Keratinocyte (primary cell): ENCODE data around the gene ITSN1. TPM values are rescaled to one million over a fixed set of nuclear protein-coding genes. Genes with fewer than 3 reads are reported as not detected.
"Not testable (repeated sequence)": the region's sequence is repeated elsewhere in the genome, so short reads cannot be mapped to it uniquely, and the experiment has no call there.

Experiments used
- DNase-seq: peaks from one replicate; pipeline ENCODE4 v3.0.0-alpha.2; 2011; ENCODE audit warnings: low read depth, missing footprints, low spot score
- FAIRE-seq: peaks from 2 replicates; lab custom pipeline; 2011; peaks lifted over from hg19 to GRCh38; lab: Jason Lieb, UNC
- H2AFZ ChIP-seq: 2 replicates; pipeline ENCODE4 v1.6.0; 2012; ENCODE audit warnings: low read length, control low read depth, inconsistent platforms; ENCODE audit not compliant: control insufficient read depth
- H3K27ac ChIP-seq: 2 replicates; pipeline ENCODE4 v1.5.1; 2011; ENCODE audit warnings: low read length; ENCODE audit not compliant: control insufficient read depth, insufficient read depth
- H3K27me3 ChIP-seq: 3 replicates; pipeline ENCODE4 v1.6.0; 2011; ENCODE audit warnings: low read length; ENCODE audit not compliant: control insufficient read depth, insufficient read depth; ENCODE audit errors: extremely low read depth
- H3K36me3 ChIP-seq, 2 experiments: 2 replicates in 1 of 2; 3 replicates in 1 of 2; pipeline ENCODE4 v1.5.1; 2011; ENCODE audit warnings: low read length in 2 of 2, mild to moderate bottlenecking in 1 of 2; ENCODE audit not compliant: control insufficient read depth in 2 of 2, insufficient read depth in 2 of 2; ENCODE audit errors: extremely low read depth in 1 of 2
- H3K4me1 ChIP-seq: 3 replicates; pipeline ENCODE4 v1.5.1; 2011; ENCODE audit warnings: low read length; ENCODE audit not compliant: control insufficient read depth, insufficient read depth; ENCODE audit errors: extremely low read depth
- H3K4me2 ChIP-seq: 3 replicates; pipeline ENCODE4 v1.6.0; 2011; ENCODE audit warnings: low read depth, low read length; ENCODE audit not compliant: control insufficient read depth, insufficient read depth; ENCODE audit errors: extremely low read depth
- H3K4me3 ChIP-seq, 3 experiments: fragments of 200-600 bp in 1 of 3; sonication (generic) in 1 of 3; 2 replicates in 2 of 3; 3 replicates in 1 of 3; pipeline ENCODE4 v1.5.1; 2011 to 2016; ENCODE audit warnings: low read length in 3 of 3, mild to moderate bottlenecking in 3 of 3, control low read depth in 2 of 3, inconsistent platforms in 1 of 3, low read depth in 1 of 3, mixed read lengths in 1 of 3, mixed run types in 1 of 3, moderate library complexity in 1 of 3; ENCODE audit not compliant: control insufficient read depth in 2 of 3, insufficient read depth in 2 of 3; ENCODE audit errors: extremely low read depth in 1 of 3
- H3K79me2 ChIP-seq: 2 replicates; pipeline ENCODE4 v1.6.0; 2012; ENCODE audit warnings: low read length; ENCODE audit not compliant: control insufficient read depth, insufficient read depth
- H3K9ac ChIP-seq: 3 replicates; pipeline ENCODE4 v1.6.0; 2011; ENCODE audit warnings: low read length; ENCODE audit not compliant: control insufficient read depth, insufficient read depth; ENCODE audit errors: extremely low read depth
- H3K9me1 ChIP-seq: 3 replicates; pipeline ENCODE4 v1.6.0; 2011; ENCODE audit warnings: low read length; ENCODE audit not compliant: control insufficient read depth, insufficient read depth; ENCODE audit errors: extremely low read depth
- H3K9me3 ChIP-seq: 2 replicates; pipeline ENCODE4 v1.5.1; 2012; ENCODE audit warnings: low read depth, low read length; ENCODE audit not compliant: control insufficient read depth
- H4K20me1 ChIP-seq: 3 replicates; pipeline ENCODE4 v1.6.0; 2011; ENCODE audit warnings: low read length; ENCODE audit not compliant: control insufficient read depth, insufficient read depth; ENCODE audit errors: extremely low read depth
- EZH2 ChIP-seq: IDR thresholded peaks from one replicate; pipeline ENCODE4 v1.6.1; 2012; ENCODE audit warnings: inconsistent platforms, mild to moderate bottlenecking, low read length, moderate library complexity
- dilution Hi-C: fragments of 300-500 bp; cut with MboI; formaldehyde crosslinking; loops from one replicate; pipeline ENCODE4 v1.7.0; 2020; ENCODE audit warnings: low sequenced_read_pairs; ENCODE audit not compliant: extremely low pct_ligation_motif_present
- polyA plus RNA-seq, 5 experiments: library from polyadenylated mRNA; depleted of rRNA in 3 of 5; stranded (reverse) in 3 of 5; stranded (forward) in 1 of 5; unstranded in 1 of 5; fragments of >200 nt; gene quantifications; 1 replicate in 1 of 5; 2 replicates in 3 of 5; 3 replicates in 1 of 5; pipeline versions ENCODE4 v1.2.1 to v1.2.3, GENCODE V29; 2011 to 2012; ENCODE audit warnings: missing spikeins in 2 of 5, low read depth in 1 of 5, low replicate concordance in 1 of 5
- TF ChIP-seq, protein P1 (sequence below), 3 experiments: IDR thresholded peaks in 1 of 3; conservative IDR thresholded peaks in 1 of 3; optimal IDR thresholded peaks in 1 of 3; 2 replicates in 2 of 3; 3 replicates in 1 of 3; pipeline versions ENCODE3 to v1.5.1; 2011; ENCODE audit warnings: low read length in 3 of 3, mild to moderate bottlenecking in 3 of 3, moderate library complexity in 2 of 3, control low read depth in 1 of 3, inconsistent platforms in 1 of 3; ENCODE audit not compliant: insufficient read depth in 2 of 3; ENCODE audit errors: extremely low read depth in 1 of 3

ITSN1 gene
- polyA plus RNA-seq, 1 donor (not counting 4 experiments of a cell fraction or from before 2014, with no cell fraction given) = 34.3 TPM

DNA sequence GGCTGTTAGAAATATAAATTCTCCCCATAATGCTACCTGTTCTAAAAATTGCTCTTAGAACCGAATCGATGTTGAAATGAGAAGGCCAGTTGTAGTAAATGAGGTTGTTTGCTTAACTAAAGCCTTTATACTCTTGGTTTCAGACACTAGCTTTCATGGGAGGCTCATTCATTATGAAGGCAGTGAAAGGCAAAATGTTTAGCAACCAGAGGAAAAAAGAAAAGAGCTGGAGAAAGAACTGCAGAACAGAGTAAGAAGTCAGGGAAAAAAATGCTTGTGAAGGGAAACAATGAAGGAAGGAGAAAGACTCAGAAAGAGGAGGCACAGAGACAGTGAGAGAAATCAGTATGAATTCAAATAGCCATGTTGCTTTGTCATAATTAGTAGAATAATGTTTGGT lies 145.1 kb downstream of the ITSN1 start:
- dilution Hi-C loops = no loop called here

DNA sequence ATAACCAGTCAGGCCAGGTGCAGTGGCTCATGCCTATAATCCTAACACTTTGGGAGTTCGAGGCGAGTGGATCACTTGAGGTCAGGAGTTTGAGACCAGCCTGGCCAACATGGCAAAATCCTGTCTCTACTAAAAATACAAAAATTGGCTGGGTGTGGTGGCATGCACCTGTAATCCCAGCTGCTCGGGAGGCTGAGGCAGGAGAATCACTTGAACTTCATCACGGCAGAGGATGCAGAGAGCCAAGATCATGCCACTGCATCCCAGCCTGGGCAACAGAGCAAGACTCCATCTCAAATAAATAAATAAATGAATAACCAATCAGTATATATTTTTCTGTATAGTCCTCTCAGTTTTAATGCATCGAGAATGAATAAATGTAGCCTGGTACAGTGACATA lies 146.1 kb downstream of the ITSN1 start:
- DNase-seq, H3K9me3 ChIP-seq, H3K4me2 ChIP-seq, H3K9ac ChIP-seq, dilution Hi-C loops, H3K36me3 ChIP-seq, H3K27ac ChIP-seq, H4K20me1 ChIP-seq, H3K4me3 ChIP-seq, H3K79me2 ChIP-seq, H3K4me1 ChIP-seq, FAIRE-seq, H3K9me1 ChIP-seq, H2AFZ ChIP-seq, H3K27me3 ChIP-seq: not testable (repeated sequence)

More for the DNA sequence above, 145.1 kb downstream of the ITSN1 start:
- DNase-seq (no peak), FAIRE-seq (no peak)
- no peaks in the 10 kb centered on the region for H3K27me3 ChIP-seq
- no peak overlapping the region for H3K4me3 ChIP-seq
- no peaks in the 10 kb centered on the region for H3K79me2 ChIP-seq
- H2AFZ ChIP-seq = no peak overlapping the region
- TF ChIP-seq, protein P1, sequence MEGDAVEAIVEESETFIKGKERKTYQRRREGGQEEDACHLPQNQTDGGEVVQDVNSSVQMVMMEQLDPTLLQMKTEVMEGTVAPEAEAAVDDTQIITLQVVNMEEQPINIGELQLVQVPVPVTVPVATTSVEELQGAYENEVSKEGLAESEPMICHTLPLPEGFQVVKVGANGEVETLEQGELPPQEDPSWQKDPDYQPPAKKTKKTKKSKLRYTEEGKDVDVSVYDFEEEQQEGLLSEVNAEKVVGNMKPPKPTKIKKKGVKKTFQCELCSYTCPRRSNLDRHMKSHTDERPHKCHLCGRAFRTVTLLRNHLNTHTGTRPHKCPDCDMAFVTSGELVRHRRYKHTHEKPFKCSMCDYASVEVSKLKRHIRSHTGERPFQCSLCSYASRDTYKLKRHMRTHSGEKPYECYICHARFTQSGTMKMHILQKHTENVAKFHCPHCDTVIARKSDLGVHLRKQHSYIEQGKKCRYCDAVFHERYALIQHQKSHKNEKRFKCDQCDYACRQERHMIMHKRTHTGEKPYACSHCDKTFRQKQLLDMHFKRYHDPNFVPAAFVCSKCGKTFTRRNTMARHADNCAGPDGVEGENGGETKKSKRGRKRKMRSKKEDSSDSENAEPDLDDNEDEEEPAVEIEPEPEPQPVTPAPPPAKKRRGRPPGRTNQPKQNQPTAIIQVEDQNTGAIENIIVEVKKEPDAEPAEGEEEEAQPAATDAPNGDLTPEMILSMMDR (optimal IDR thresholded peaks at IDR 0.05 in 1 of 3, IDR thresholded peaks at IDR 0.05 in 1 of 3, conservative IDR thresholded peaks at IDR 0.05 in 1 of 3; ENCODE audit: extremely low read depth in 1 of 3, insufficient read depth in 2 of 3, low read length in 3 of 3) = no peak
- no peak for TF ChIP-seq EZH2
- no peaks in the 10 kb centered on the region for H3K4me1 ChIP-seq
- no peak overlapping the region for H3K9ac ChIP-seq
- H3K36me3 ChIP-seq = peaks cover 3 to 5% of the 10 kb centered on the region in 2 experiments
- no peaks in the 10 kb centered on the region for H3K9me3 ChIP-seq
- H3K4me2 ChIP-seq = no peak overlapping the region
- H4K20me1 ChIP-seq = no peaks in the 10 kb centered on the region
- H3K27ac ChIP-seq = no peak overlapping the region
- H3K9me1 ChIP-seq = no peaks in the 10 kb centered on the region

DNA sequence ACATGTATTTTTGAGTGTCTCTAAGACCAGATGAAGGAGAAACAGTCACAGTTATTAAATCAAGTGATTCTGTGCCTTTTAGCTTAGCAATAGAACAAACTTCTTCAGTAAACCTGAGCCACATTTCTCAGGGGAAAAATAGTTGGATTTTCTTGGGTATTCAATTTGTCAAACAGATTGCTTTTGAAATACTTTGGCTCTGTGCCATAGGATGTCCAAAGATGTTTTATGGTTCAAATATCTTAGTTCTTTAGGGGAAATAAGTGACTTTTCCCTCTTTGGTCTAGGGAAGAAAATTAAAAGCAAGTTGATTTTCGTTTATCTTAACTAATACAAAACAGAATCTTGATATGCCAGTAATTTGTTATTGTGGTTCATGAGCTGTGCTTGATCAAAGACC lies 147.4 kb downstream of the ITSN1 start:
- no peak overlapping the region for H3K27ac ChIP-seq
- FAIRE-seq (no peak), DNase-seq (no peak)
- TF ChIP-seq EZH2 = no peak
- TF ChIP-seq, protein P1 (optimal IDR thresholded peaks at IDR 0.05 in 1 of 3, IDR thresholded peaks at IDR 0.05 in 1 of 3, conservative IDR thresholded peaks at IDR 0.05 in 1 of 3; ENCODE audit: extremely low read depth in 1 of 3, insufficient read depth in 2 of 3, low read length in 3 of 3) = no peak
- no peaks in the 10 kb centered on the region for H3K9me3 ChIP-seq
- H4K20me1 ChIP-seq = no peaks in the 10 kb centered on the region
- H2AFZ ChIP-seq = no peak overlapping the region
- no peak overlapping the region for H3K4me3 ChIP-seq
- no peak overlapping the region for H3K4me2 ChIP-seq
- no peak overlapping the region for H3K9ac ChIP-seq
- H3K4me1 ChIP-seq = no peaks in the 10 kb centered on the region
- no peaks in the 10 kb centered on the region for H3K27me3 ChIP-seq
- dilution Hi-C loops = no loop called here
- no peaks in the 10 kb centered on the region for H3K9me1 ChIP-seq
- H3K79me2 ChIP-seq = no peaks in the 10 kb centered on the region
- peaks cover 3 to 10% of the 10 kb centered on the region in 2 experiments for H3K36me3 ChIP-seq
